ENCODE data around the gene PAPPA.

The PAPPA gene

DNA sequence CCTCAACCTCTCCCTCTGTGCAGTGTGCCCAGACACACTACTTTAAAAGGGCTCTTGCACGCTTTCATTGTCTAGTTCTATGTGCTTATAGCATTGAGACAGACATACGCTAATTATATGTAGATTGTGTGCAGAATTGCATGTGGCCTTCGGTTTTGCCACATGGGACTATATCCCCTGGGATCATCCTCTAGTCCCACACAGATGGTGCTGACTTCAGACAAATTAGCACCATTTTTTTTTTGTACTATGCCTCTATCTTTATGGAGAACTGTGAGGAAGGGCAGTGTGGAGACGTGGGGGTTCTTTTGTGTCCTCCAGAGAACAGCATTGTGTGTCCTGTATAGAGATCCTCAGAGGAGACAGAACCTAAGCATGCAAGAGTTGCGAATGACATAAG, 29.3 kb downstream of the PAPPA start:
- DNase-seq (ENCODE audit: low read depth, low spot score) = no peak

DNA sequence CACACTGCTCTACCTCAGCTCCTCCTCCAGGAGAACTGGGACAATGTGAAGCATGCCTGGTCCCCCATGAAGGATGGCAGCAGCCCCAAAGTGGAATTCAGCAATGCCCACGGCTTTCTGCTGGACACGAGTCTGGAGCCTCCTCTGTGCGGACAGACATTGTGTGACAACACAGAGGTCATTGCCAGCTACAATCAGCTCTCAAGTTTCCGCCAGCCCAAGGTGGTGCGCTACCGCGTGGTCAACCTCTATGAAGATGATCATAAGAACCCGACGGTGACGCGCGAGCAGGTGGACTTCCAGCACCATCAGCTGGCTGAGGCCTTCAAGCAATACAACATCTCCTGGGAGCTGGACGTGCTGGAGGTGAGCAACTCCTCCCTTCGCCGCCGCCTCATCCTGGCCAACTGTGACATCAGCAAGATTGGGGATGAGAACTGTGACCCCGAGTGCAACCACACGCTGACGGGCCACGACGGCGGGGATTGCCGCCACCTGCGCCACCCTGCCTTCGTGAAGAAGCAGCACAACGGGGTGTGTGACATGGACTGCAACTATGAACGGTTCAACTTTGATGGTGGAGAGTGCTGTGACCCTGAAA, 34.1 kb downstream of the PAPPA start:
- no peak for DNase-seq (ENCODE audit: low read depth, low spot score)

DNA sequence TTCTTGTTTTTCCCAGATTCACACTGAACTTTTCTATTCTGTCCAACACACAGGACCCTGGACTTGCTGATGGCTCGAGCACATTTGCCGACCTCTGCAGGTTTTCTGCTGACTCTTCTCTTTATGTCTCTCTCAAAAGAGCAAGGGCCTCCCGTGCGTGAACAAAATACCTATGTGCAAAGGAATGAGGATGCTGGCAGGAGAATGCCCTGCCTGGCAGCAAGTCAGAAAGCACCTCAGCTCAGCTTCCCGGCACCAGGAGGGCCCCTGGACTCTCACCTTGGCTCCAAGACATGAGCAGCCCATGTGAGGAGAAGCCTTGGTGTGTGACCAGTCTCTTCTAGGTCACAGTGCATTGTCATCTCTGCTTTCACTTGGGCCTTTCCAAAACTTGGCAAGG, 36.1 kb downstream of the PAPPA start:
- DNase-seq (ENCODE audit: low read depth, low spot score) = peak; percentile 22

DNA sequence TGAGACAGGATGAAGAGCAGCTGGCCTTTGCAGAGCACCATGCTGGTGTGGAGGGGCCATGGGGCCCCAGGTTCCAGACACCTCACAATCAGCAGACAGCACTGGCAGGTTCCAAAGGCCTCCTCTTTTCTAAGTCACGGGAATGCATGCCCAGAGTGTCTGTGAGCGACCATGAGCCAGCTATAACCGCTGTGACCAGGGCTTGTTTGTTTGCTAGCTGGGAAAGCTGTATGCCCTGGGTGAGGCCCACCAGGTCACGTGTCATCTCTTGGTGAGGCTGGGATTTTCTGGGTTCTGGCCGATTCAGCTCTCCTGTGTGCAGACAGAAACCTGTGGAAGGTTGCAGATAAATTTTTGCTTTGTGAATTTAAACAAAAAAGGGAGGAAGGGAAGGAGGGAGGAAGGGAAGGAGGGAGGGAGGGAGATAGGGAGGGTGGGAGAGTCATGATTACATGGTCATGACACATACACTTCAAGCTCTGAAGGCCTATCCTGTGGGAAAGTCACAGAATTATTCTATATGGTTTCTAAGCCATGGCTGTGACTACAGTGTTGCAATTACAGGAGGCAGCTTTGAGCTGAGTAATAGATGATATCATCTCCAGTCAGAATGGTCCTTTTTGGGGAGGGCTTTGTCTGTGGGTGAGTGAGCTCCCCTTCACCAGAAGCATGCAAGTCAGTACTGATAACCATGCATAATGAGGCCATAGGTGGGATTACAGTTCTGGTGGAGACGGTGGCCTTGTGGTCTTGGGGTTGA, 37.2 kb downstream of the PAPPA start:
- peak; percentile 20 for DNase-seq (ENCODE audit: low read depth, low spot score)

DNA sequence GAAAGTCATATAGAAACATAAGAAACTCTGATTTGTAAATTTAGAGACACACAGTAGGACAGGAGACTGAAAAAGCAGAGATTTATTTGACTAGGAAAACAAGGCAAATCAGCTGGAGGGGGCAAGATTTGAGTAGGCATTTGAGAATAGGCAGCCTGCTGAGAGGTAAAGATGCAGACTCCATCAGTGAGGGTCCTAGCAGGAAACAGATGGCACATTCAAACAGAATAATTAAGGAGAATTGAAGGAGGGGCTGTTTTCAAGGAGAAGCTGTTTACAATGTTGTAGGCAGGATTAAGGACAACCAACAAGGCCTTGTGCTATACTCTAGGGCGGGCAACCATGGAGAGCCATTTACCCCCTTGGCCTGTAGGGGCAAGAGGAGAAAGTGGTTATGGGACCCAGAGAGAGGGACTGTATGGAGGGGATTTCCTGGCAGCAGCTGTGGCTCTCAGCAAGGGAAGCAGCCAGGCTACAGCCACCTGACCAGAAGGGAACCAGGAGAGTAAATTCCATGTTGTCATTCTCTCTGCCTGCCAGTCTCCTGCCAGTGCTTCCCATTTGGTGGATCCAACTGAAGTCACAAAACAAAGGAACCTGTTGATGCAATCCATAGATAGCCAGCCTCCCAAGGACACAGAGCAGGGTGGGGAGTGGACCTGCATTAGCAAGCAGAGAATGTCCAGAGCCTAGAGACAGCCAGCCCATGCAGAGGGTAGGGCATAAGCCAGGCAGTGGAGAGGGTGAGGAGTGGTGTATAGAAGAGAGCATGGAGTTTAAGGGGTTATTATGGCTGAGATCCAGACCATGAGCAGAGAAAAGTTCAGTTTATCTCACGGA, 38.2 kb downstream of the PAPPA start:
- no peak for DNase-seq (ENCODE audit: low read depth, low spot score)

DNA sequence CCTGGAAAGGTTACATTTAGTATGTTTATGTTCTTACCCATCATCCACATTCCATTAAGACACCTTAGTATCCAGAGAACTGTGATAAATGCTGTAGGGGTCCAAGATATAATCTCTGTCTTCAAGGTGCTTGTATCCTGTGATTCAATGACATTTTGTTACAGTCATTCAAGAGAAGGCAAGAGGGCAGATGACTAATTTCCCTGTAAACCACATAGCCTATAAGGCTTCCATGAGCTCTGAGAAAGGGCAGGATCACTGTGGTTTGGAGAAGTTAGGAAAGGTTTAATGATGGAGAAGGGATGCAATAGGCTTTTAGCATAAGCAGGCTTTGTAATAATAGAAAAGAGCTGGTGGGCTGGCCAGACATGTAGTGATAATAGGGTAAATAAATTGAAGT, 40.0 kb downstream of the PAPPA start:
- DNase-seq (ENCODE audit: low read depth, low spot score) = peak; percentile 66

DNA sequence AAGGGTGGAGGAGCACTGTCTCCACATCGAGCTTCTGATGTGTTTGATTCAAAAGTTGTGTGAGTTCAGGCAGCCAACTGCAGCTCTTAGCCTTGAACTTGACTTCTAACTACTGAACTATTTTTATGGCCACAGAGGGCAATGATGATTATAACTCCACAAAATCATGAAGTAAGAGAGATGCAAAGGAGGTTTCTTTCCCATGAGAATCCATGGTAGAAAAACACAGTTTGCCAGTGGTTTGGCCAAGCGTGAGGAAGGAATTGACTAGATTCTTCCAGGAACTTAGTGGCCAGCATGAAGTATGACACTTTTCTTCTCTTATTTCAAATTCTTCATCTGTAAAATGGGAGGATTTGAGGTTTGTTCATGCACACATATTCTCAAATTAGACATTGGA, 43.2 kb downstream of the PAPPA start:
- DNase-seq (ENCODE audit: low read depth, low spot score) = no peak

DNA sequence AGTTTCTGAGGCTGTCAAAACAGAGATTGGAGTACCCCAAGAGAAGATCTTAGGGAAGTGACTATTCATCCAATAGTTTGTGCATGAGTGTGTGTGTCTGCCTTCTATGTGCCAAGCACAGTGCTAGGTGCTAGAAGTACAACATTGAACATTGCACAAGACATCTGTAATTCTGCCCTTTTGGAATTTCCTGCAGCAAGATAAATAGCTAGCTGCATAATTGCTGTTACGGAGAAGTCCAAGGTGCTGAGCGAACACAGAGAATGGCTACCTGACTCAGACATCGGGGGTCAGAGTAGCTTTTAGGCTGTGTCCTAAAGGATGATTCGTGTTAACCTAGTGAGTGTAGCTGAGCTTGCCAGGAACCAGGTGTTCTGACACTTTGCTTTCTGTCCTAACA, 44.8 kb downstream of the PAPPA start:
- no peak for DNase-seq (ENCODE audit: low read depth, low spot score)

DNA sequence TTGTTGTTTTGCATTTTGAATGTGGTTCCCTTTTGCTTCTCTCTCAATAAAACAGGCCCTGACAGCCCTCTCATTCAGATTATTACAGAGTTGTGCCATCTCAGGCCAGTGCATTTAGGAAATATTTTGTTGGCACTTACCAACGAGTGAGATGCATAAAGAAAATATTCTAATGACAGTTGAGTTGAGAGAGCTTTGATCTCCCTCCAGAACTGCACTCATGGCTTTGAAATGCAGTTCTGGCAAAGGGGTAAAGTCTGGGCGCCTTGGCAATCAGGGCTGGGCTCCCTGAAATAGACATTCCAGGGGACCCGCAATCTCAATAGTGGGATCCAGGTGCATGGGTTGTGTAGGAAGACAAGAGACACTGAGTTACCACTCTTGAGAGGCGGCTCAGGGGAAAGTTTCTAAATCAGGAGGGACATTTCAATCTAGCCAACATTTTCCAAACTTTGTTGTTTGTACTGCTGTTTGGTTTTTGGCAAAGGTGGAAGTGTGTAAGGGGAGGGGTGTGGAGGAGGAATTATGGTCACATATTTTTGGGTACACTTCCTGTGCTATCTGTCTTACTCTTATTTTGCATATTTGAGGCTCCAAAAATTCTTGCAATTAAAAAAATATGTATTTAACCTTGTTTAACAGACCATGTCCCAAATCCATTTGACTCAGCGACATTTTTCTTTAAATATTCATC, 48.8 kb downstream of the PAPPA start:
- DNase-seq (ENCODE audit: low read depth, low spot score) = peak; percentile 68

DNA sequence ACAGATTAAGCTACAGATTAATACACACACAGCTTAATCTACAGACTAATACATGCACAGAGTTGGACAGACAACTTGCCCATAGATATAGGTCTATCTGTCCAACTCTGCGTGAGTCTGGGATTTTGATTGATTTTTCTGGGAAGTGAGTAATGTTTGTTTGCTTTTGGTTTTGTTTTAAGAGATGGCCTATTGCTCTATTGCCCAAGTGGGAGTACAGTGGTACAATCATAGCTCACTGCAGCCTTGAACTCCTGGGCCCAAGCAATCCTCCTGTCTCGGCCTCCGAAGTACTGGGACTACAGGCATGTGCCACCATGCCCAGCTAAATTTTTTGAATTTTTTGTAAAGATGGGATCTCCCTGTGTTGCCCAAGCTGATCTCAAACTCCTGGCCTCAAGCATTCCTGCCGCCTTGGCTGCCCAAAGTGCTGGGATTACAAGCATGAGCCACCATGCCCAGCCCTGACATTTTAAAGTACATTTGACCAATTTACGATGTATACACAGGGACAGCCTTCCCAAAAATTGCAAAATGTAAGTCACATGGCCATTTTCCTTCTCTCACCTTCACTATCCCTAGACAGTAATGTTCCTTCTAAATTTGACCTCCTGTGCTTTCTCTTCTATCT, 50.8 kb downstream of the PAPPA start:
- DNase-seq (ENCODE audit: low read depth, low spot score) = no peak

DNA sequence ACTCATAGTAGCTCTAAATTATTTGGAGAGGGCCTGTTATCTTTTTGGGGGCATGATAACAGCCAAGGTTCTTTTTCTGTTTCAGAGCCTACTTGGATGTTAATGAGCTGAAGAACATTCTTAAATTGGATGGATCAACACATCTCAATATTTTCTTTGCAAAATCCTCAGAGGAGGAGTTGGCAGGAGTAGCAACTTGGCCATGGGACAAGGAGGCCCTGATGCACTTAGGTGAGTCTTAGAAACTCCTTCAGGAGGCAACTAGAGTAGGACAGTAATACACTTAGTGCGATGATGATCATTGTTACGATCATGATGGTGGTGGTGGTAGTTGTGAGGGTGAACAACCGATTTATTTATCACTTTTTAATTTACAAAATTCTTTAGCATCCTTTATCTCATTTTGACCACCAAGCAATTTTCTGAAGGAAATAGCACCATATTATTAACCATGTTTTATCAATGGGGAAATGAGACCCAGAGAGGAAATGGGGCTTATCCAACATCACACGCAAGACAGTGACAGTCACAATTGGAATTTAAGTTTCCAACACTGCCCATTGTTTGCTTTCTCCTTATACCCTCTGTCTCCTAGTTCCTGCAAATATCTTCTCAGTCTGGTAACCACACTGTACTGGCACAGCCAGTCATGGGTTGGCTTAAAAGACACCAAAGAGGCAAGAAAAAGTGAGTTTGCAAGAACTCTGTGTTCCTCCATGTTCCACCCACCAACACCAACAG, 54.0 kb downstream of the PAPPA start:
- no peak for DNase-seq (ENCODE audit: low read depth, low spot score)

DNA sequence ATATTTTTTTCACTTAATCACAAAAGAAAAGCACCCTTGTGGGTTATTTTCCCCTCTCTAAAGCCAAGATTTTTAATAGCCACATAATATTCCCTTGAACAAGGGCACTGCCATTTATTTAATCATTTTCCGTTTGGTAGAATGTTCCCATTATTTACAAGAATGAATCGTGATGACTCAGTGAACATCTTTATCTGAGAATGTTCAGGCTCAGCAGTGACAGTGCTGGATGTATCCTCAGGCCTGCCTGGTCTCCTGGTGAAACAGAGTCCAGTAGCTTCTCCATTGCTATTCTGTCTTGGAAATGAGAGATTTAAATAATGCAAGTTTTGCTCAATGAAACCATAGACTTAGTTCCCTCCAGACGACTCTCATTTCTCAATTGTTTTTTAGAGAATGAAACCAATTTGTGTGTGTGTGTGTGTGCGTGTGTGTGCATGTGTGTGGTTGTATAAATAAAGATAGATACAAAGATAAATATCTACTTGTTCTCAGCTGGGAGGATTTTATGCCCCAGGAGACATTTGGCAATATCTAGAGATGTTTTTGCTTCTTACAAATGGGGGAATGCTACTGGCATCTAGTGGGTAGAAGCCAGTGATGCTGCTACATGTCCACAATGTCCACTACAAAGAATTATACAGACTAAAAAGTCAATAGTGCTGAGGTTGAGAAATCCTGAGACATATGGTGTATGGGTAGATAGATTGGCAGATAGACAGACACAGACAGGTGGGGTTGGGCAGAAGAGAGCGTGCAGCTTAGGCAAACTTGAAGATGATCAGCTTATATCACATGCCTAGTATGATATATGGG, 55.0 kb downstream of the PAPPA start:
- no peak for DNase-seq (ENCODE audit: low read depth, low spot score)

DNA sequence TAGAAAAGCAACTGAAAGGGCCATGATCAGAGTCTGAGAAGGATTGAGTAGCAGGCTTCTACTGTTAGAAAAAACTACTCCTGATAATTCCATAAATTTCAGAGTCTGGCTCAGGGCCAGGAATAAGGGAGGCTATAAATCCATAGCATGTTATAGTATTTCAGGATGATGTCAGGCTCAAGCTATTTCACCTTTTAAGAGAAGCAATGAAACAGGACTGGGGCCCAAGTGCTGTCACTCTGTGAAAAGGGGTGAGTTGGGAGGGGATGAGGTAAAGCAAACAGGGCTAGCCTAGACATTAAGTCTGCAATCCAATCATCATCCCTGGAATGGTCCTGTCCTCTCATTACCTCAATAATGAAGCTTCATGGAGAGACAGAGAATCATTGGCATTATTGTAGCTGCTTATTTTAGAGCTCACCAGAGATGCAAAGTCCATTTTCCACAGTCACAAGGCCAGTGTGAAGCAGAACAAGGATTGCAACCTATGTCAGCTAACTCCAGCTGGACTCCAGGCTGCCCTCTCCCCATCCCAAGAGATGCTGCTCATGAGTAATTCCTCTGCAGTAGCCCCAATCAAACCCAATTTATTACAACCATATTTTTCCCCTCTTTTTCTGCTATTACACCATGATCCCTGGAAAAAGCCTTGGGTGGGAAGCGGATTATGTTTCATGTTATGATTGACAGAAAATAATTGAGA, 56.0 kb downstream of the PAPPA start:
- DNase-seq (ENCODE audit: low read depth, low spot score) = no peak

DNA sequence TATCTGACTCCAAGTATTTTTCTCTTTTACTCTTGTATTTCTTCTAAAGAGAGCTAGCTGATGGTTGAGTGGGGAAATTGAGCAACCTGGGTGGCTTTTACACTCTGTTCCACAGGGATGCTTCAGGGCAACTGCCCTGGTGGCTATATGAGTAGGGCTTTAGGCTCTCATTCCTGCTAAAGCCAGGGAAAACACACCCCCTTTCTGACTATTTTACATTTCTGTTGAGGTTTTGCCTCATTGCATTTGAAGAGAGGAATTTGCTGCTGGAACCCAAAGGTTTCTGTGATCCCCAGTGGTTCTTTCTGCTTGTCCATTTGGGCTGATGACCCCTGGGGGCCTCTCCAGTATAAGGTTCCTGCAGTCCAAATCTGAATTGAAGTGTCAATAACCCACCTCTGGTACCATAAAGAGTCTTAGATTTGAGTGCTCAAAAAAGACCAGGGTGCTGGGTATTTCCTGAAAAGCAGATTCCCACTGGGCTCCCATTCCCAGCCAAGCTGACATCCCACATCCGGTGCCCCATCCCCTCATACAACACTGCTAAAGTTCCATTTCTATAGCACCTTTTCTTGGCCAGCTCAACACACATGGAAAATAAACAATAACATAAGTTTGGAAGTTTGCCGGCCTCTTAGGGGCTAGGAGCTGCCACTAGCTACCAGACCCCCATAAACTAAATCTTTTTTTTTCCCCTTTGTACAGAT, 59.5 kb downstream of the PAPPA start:
- DNase-seq (ENCODE audit: low read depth, low spot score) = no peak

DNA sequence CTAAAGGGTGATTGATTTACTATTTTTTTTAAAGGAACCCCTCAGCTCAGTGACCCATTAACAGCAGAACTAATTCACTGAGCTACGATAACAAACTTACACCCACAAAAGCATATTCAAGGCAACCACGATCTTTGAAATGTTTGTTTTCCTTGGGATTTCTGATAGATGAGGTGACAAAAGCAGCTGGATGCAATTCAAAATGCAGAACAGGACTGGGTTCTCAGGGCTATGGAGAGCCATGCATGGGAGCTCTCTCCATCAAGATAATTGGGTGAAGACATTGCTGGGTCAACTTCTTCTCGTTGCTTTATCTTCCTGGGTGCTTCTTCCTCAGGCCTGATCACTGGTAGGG, 60.1 kb downstream of the PAPPA start:
- DNase-seq (ENCODE audit: low read depth, low spot score) = peak; percentile 51

DNA sequence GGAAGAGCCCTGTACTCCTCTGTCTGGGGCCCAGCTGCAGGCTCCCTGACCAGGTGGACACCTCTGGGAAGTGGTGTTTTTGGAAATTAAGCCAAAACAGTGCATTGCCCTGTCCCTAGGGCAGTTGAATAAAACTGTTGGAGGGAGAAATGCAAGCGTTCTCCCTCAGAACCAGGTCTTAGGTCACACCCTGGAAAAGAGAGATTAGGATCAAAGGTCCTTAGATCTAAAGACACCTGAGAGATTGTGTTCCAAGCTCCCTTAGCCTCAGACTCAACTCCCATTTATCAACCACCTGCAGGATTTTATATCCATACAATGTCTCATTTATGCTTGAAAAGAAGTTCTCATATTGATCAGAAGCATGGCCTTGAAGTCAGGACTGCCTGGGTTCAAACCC, 64.8 kb downstream of the PAPPA start:
- no peak for DNase-seq (ENCODE audit: low read depth, low spot score)

DNA sequence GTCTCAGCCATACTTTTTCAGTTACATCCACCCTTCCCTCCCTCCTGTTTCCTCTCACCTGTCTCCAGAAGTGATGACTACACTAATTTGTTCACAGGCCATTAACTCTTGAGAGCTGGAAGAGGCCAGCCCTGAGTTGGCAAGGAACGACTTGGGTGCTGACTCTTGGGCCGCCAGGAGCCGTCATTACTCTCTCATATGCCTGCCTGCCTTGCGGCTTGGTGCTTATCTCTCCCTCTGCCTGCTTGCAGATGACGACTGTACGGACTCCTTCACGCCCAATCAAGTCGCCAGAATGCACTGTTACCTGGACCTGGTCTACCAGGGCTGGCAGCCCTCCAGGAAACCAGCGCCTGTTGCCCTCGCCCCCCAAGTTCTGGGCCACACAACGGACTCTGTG, 66.1 kb downstream of the PAPPA start:
- DNase-seq (ENCODE audit: low read depth, low spot score) = no peak

DNA sequence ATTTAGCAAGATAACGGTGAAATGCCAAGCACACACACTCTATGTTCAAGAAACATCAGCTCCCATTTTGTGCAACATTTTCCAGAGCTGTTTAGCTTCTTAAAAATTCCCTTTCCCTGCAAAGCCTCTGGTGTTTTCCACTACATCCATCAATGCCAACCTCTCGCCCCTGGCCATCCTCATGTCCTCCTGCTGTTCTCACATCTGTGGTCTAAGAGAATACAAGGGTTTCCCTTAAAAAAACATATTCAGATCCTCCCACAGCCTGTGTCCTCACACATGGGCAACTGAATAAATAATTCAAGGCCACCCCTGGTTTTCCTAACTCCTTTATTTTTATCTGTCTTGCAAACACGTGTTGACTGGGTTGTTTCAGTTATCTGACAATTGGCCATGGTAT, 70.3 kb downstream of the PAPPA start:
- DNase-seq (ENCODE audit: low read depth, low spot score) = no peak

DNA sequence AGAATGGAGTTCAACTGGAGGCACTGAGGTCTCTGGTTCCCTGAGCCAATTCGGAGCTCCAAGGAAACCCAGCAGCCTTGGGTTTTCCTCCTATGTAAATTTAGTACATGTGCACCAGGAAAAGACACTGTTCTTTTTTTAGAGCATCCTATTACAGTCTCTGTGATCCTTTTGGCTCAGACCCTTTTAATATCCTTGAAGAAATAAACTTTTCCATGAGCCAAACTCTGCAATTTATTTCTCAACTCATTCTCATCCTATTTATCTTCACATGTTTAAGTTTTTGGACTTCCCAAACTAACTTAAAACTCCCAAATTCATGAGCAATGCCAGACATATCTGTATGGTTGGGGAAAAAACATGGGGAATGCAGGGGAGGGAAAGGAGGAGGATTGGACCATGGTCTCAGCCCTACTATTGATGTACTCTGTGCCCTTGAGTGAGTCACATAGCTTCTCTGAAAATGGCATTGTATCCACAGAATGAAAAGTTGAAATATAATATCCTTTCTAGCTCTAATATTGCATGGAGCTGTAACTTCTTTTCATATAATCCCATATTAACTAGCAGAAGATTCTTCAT, 76.6 kb downstream of the PAPPA start:
- DNase-seq (ENCODE audit: low read depth, low spot score) = no peak
